ENCODE results near the gene RUNDC1. TPM values are rescaled to one million over a fixed set of nuclear protein-coding genes. Genes with fewer than 3 reads are reported as not detected.

The RUNDC1 gene
- total and polyA plus RNA-seq, 2 of the 8 experiments (the other 6 are each of a cell fraction or from before 2014, with no cell fraction given) = 7.9 to 11.9 TPM

DNA sequence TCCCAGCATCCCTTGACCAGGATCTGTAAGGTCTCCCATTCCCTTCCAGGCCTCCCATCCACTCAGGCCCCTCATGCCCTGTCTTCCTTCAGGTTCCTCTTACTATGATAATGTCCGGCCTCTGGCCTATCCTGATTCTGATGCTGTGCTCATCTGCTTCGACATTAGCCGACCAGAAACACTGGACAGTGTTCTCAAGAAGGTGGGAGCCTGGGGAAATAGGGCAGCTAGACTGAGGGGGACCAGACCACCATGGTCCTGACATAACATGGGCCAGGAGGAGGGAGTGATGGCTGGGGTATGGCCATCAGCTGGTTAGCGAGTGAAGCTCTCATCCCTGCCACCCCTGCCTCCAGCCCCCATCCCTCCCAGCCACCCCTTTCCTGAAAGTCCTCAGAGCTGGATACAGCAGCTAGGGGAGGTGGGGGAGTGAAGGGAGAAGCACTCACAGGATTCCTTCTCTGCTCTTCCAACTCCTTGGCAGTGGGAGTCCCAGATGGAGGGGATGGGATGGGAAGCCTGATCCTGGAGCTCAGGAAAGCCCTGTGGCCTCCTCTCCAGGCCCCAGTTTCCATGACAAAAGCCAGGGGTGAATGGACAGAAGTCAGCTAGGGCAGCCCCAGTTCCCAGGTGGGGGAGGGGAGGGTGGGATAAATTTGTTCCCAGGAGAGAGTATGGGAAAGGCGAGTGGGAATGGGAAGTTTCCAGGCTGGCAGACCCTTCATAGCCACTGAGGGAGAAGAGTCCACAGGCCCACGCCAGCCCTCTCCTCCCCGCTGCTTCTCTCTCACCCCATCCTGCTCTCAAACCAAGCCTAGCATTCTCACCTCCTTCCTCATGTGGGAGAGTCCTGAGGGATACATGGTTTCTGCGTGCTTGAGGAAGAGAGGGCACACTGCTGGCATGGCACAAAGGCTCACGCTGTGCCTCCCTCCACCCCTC is 47.0 kb downstream of the RUNDC1 start (continued):
- TF ChIP-seq, protein P1, sequence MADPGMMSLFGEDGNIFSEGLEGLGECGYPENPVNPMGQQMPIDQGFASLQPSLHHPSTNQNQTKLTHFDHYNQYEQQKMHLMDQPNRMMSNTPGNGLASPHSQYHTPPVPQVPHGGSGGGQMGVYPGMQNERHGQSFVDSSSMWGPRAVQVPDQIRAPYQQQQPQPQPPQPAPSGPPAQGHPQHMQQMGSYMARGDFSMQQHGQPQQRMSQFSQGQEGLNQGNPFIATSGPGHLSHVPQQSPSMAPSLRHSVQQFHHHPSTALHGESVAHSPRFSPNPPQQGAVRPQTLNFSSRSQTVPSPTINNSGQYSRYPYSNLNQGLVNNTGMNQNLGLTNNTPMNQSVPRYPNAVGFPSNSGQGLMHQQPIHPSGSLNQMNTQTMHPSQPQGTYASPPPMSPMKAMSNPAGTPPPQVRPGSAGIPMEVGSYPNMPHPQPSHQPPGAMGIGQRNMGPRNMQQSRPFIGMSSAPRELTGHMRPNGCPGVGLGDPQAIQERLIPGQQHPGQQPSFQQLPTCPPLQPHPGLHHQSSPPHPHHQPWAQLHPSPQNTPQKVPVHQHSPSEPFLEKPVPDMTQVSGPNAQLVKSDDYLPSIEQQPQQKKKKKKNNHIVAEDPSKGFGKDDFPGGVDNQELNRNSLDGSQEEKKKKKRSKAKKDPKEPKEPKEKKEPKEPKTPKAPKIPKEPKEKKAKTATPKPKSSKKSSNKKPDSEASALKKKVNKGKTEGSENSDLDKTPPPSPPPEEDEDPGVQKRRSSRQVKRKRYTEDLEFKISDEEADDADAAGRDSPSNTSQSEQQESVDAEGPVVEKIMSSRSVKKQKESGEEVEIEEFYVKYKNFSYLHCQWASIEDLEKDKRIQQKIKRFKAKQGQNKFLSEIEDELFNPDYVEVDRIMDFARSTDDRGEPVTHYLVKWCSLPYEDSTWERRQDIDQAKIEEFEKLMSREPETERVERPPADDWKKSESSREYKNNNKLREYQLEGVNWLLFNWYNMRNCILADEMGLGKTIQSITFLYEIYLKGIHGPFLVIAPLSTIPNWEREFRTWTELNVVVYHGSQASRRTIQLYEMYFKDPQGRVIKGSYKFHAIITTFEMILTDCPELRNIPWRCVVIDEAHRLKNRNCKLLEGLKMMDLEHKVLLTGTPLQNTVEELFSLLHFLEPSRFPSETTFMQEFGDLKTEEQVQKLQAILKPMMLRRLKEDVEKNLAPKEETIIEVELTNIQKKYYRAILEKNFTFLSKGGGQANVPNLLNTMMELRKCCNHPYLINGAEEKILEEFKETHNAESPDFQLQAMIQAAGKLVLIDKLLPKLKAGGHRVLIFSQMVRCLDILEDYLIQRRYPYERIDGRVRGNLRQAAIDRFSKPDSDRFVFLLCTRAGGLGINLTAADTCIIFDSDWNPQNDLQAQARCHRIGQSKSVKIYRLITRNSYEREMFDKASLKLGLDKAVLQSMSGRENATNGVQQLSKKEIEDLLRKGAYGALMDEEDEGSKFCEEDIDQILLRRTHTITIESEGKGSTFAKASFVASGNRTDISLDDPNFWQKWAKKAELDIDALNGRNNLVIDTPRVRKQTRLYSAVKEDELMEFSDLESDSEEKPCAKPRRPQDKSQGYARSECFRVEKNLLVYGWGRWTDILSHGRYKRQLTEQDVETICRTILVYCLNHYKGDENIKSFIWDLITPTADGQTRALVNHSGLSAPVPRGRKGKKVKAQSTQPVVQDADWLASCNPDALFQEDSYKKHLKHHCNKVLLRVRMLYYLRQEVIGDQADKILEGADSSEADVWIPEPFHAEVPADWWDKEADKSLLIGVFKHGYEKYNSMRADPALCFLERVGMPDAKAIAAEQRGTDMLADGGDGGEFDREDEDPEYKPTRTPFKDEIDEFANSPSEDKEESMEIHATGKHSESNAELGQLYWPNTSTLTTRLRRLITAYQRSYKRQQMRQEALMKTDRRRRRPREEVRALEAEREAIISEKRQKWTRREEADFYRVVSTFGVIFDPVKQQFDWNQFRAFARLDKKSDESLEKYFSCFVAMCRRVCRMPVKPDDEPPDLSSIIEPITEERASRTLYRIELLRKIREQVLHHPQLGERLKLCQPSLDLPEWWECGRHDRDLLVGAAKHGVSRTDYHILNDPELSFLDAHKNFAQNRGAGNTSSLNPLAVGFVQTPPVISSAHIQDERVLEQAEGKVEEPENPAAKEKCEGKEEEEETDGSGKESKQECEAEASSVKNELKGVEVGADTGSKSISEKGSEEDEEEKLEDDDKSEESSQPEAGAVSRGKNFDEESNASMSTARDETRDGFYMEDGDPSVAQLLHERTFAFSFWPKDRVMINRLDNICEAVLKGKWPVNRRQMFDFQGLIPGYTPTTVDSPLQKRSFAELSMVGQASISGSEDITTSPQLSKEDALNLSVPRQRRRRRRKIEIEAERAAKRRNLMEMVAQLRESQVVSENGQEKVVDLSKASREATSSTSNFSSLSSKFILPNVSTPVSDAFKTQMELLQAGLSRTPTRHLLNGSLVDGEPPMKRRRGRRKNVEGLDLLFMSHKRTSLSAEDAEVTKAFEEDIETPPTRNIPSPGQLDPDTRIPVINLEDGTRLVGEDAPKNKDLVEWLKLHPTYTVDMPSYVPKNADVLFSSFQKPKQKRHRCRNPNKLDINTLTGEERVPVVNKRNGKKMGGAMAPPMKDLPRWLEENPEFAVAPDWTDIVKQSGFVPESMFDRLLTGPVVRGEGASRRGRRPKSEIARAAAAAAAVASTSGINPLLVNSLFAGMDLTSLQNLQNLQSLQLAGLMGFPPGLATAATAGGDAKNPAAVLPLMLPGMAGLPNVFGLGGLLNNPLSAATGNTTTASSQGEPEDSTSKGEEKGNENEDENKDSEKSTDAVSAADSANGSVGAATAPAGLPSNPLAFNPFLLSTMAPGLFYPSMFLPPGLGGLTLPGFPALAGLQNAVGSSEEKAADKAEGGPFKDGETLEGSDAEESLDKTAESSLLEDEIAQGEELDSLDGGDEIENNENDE (IDR thresholded peaks at IDR 0.05; ENCODE audit: insufficient replicate concordance, low read length) = no peak
- no peak for TF ChIP-seq ZNF274 (IDR thresholded peaks at IDR 0.05; ENCODE audit: borderline replicate concordance, extremely low read depth, low read length)
- no peak for TF ChIP-seq SRF (IDR thresholded peaks at IDR 0.05; ENCODE audit: low read depth, low read length)
- no peak for TF ChIP-seq JUND (IDR thresholded peaks at IDR 0.05; ENCODE audit: low read length)
- no peak for TF ChIP-seq CREB1 (IDR thresholded peaks at IDR 0.05)
- no peak for TF ChIP-seq BRCA1 (IDR thresholded peaks at IDR 0.05; ENCODE audit: low read depth, low read length)
- no peak for TF ChIP-seq SP2 (IDR thresholded peaks at IDR 0.05; ENCODE audit: low read length)
- TF ChIP-seq, protein P2, sequence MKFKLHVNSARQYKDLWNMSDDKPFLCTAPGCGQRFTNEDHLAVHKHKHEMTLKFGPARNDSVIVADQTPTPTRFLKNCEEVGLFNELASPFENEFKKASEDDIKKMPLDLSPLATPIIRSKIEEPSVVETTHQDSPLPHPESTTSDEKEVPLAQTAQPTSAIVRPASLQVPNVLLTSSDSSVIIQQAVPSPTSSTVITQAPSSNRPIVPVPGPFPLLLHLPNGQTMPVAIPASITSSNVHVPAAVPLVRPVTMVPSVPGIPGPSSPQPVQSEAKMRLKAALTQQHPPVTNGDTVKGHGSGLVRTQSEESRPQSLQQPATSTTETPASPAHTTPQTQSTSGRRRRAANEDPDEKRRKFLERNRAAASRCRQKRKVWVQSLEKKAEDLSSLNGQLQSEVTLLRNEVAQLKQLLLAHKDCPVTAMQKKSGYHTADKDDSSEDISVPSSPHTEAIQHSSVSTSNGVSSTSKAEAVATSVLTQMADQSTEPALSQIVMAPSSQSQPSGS (IDR thresholded peaks at IDR 0.05; ENCODE audit: low read length) = no peak
- no peak for TF ChIP-seq BACH1 (IDR thresholded peaks at IDR 0.05; ENCODE audit: low read length)
